A549 (cell line): Measurements from ENCODE around the gene MBD3L2. TPM values are rescaled to one million over a fixed set of nuclear protein-coding genes. Genes with fewer than 3 reads are reported as not detected.
A peak's percentile ranks its signal among the peaks of the same experiment; 100 is the strongest.
"Not testable (repeated sequence)": the region's sequence is repeated elsewhere in the genome, so short reads cannot be mapped to it uniquely, and the experiment has no call there.

Experiments
- ATAC-seq, 2 experiments: fragments of 200-7000 bp in 1 of 2; fragments of >200 bp in 1 of 2; cut with Nextera tagmentation in 1 of 2; cut with Tn5 transposase in 1 of 2; 3 replicates each; pipeline versions ENCODE4 v1.8.0 to v1.9.1; 2018 to 2020; ENCODE audit warnings: mild to moderate bottlenecking in 1 of 2, moderate library complexity in 1 of 2
- CTCF ChIA-PET: fragments of 300-600 bp; sonication (Branson Sonifier 250); formaldehyde crosslinking; extraction: SDS; loops from one replicate; lab custom pipeline; 2021; ENCODE audit warnings: antibody characterized with exemption, inconsistent platforms; lab: Yijun Ruan, JAX
- POLR2A ChIA-PET: fragments of 350-600 bp; formaldehyde crosslinking; extraction: SDS; loops from one replicate; lab custom pipeline; 2021; ENCODE audit warnings: antibody characterized with exemption, inconsistent platforms; lab: Yijun Ruan, JAX
- DNase-seq, 2 experiments: peaks; one replicate each; pipeline versions ENCODE4 v3.0.0 to v3.0.0-alpha.2; 2011 to 2016; ENCODE audit warnings: low read depth in 1 of 2, low spot score in 1 of 2
- FAIRE-seq: peaks from 2 replicates; lab custom pipeline; 2011; peaks lifted over from hg19 to GRCh38; lab: Jason Lieb, UNC
- H3K27ac ChIP-seq, 2 experiments: fragments of >200 bp; sonication (Bioruptor Twin); formaldehyde crosslinking; 3 replicates each; pipeline ENCODE4 v1.5.1; 2016 to 2017
- H3K4me1 ChIP-seq: fragments of >200 bp; sonication (Bioruptor Twin); formaldehyde crosslinking; 3 replicates; pipeline ENCODE4 v1.6.1; 2016
- H3K4me2 ChIP-seq: fragments of >200 bp; sonication (Bioruptor Twin); formaldehyde crosslinking; 3 replicates; pipeline ENCODE4 v1.6.1; 2016
- H3K4me3 ChIP-seq: fragments of >200 bp; sonication (Bioruptor Twin); formaldehyde crosslinking; 3 replicates; pipeline ENCODE4 v1.5.1; 2016
- H3K9me3 ChIP-seq: fragments of >200 bp; sonication (Bioruptor Twin); formaldehyde crosslinking; 3 replicates; pipeline ENCODE4 v1.6.1; 2016
- BHLHE40 ChIP-seq: IDR thresholded peaks from 2 replicates; pipeline ENCODE4 v1.6.1; 2012; ENCODE audit warnings: low read depth, low read length, inconsistent platforms
- CBX2 ChIP-seq: fragments of 200-600 bp; sonication (generic); IDR thresholded peaks from 2 replicates; pipeline ENCODE4 v1.6.1; 2016; ENCODE audit warnings: low read depth, mild to moderate bottlenecking, borderline replicate concordance
- CHD2 ChIP-seq: fragments of 150-350 bp; IDR thresholded peaks from 2 replicates; pipeline ENCODE4 v1.6.1; 2014; ENCODE audit warnings: low read length; ENCODE audit not compliant: partially characterized antibody
- CHD4 ChIP-seq: fragments of 200-600 bp; sonication (generic); IDR thresholded peaks from 2 replicates; pipeline ENCODE4 v1.6.1; 2016; ENCODE audit warnings: antibody characterized with exemption, mild to moderate bottlenecking, borderline replicate concordance
- E2F6 ChIP-seq: IDR thresholded peaks from 2 replicates; pipeline ENCODE4 v1.6.1; 2012; ENCODE audit warnings: low read depth, borderline replicate concordance
- EHF ChIP-seq: fragments of 250-450 bp; sonication (Bioruptor Pico); IDR thresholded peaks from 2 replicates; pipeline ENCODE4 v1.5.0; 2020; ENCODE audit warnings: mild to moderate bottlenecking
- EHMT2 ChIP-seq: fragments of 200-600 bp; sonication (generic); IDR thresholded peaks from 2 replicates; pipeline ENCODE4 v1.6.1; 2016; ENCODE audit warnings: antibody characterized with exemption, low read depth, mild to moderate bottlenecking, moderate library complexity
- ELK1 ChIP-seq: fragments of 150-350 bp; IDR thresholded peaks from 2 replicates; pipeline ENCODE4 v1.6.1; 2014; ENCODE audit warnings: low read depth, mild to moderate bottlenecking, low read length
- ESRRA ChIP-seq: fragments of 150-350 bp; IDR thresholded peaks from 2 replicates; pipeline ENCODE4 v1.6.1; 2014; ENCODE audit warnings: mild to moderate bottlenecking, low read length, borderline replicate concordance
- FOSB ChIP-seq: fragments of 250-450 bp; sonication (Bioruptor Pico); IDR thresholded peaks from 2 replicates; pipeline ENCODE4 v1.5.0; 2020; ENCODE audit warnings: mild to moderate bottlenecking, moderate library complexity
- FOXS1 ChIP-seq: fragments of 250-450 bp; sonication (Bioruptor Pico); IDR thresholded peaks from 2 replicates; pipeline ENCODE4 v1.5.0; 2020; ENCODE audit warnings: mild to moderate bottlenecking, moderate library complexity
- HDAC2 ChIP-seq: fragments of 200-600 bp; sonication (generic); IDR thresholded peaks from 2 replicates; pipeline ENCODE4 v1.6.1; 2016
- HEYL ChIP-seq: fragments of 250-450 bp; sonication (Bioruptor Pico); IDR thresholded peaks from 2 replicates; pipeline ENCODE4 v1.8.0; 2021; ENCODE audit warnings: mild to moderate bottlenecking, moderate library complexity
- HOXB13 ChIP-seq: fragments of 250-450 bp; sonication (Bioruptor Pico); IDR thresholded peaks from 2 replicates; pipeline ENCODE4 v1.5.0; 2020; ENCODE audit warnings: low read depth, mild to moderate bottlenecking, moderate library complexity
- KDM1A ChIP-seq: fragments of 200-600 bp; sonication (generic); IDR thresholded peaks from 2 replicates; pipeline ENCODE4 v1.6.1; 2016; ENCODE audit warnings: low read depth, mild to moderate bottlenecking
- KDM5A ChIP-seq: fragments of 200-600 bp; sonication (generic); IDR thresholded peaks from 2 replicates; pipeline ENCODE4 v1.6.1; 2016; ENCODE audit warnings: antibody characterized with exemption, mild to moderate bottlenecking
- MAFK ChIP-seq: fragments of 450-650 bp; IDR thresholded peaks from 2 replicates; pipeline ENCODE4 v1.6.1; 2014; ENCODE audit not compliant: partially characterized antibody
- PBX3 ChIP-seq: IDR thresholded peaks from 2 replicates; pipeline ENCODE4 v1.6.1; 2012
- PHF8 ChIP-seq: fragments of 200-600 bp; sonication (generic); IDR thresholded peaks from 2 replicates; pipeline ENCODE4 v1.6.1; 2016; ENCODE audit warnings: low read depth, mild to moderate bottlenecking, antibody characterized with exemption, moderate library complexity, borderline replicate concordance
- POLR2A ChIP-seq: IDR thresholded peaks from 2 replicates; pipeline ENCODE4 v1.6.1; 2012; ENCODE audit warnings: mild to moderate bottlenecking, low read length
- RAD21 ChIP-seq, 2 experiments: fragments of >200 bp in 1 of 2; sonication (Bioruptor Twin) in 1 of 2; formaldehyde crosslinking in 1 of 2; IDR thresholded peaks in 1 of 2; conservative IDR thresholded peaks in 1 of 2; 2 replicates in 1 of 2; 3 replicates in 1 of 2; pipeline ENCODE4 v1.6.1; 2012 to 2018; ENCODE audit warnings: inconsistent platforms in 1 of 2
- RARB ChIP-seq: fragments of 250-450 bp; sonication (Bioruptor Pico); IDR thresholded peaks from 2 replicates; pipeline ENCODE4 v1.8.0; 2021; ENCODE audit warnings: mild to moderate bottlenecking, moderate library complexity
- RCOR1 ChIP-seq: fragments of 150-350 bp; IDR thresholded peaks from 2 replicates; pipeline ENCODE4 v1.6.1; 2014; ENCODE audit warnings: antibody characterized with exemption, low read length, low read depth
- SREBF2 ChIP-seq: fragments of 450-650 bp; IDR thresholded peaks from 2 replicates; pipeline ENCODE4 v1.6.1; 2014; ENCODE audit warnings: mild to moderate bottlenecking, moderate library complexity
- TP53 ChIP-seq: fragments of 250-450 bp; sonication (Bioruptor Pico); IDR thresholded peaks from 2 replicates; pipeline ENCODE4 v1.5.0; 2021; ENCODE audit warnings: mild to moderate bottlenecking, moderate library complexity
- ZNF302 ChIP-seq: fragments of 250-450 bp; sonication (Bioruptor Pico); IDR thresholded peaks from 2 replicates; pipeline ENCODE4 v1.9.0; 2021; ENCODE audit warnings: inconsistent platforms, mild to moderate bottlenecking, moderate library complexity
- WGBS: methylation state at CpG from one replicate; pipeline ENCODE4 v1.1.6; 2017; ENCODE audit errors: missing lambda C conversion rate; 5-methylcytosine and 5-hydroxymethylcytosine counted together
- polyA plus RNA-seq, 4 experiments: library from polyadenylated mRNA; depleted of rRNA in 3 of 4; stranded (reverse); fragments of >200 nt; fragmentation: RNase III in 1 of 4; extraction: RNeasy Plus Mini Kit Qiagen cat#74134 plus additional on column Dnase treatment in 1 of 4; gene quantifications; 2 replicates in 3 of 4; 3 replicates in 1 of 4; pipeline ENCODE4 v1.2.3, GENCODE V29; 2011 to 2017
- TF ChIP-seq, protein P1 (sequence below): fragments of 250-450 bp; sonication (Bioruptor Pico); IDR thresholded peaks from 2 replicates; pipeline ENCODE4 v1.5.0; 2020; ENCODE audit warnings: low read depth, mild to moderate bottlenecking, moderate library complexity

Gene MBD3L2
- polyA plus RNA-seq, 2 of the 4 experiments (the other 2 are of a cell fraction) = not detected

- 57% methylated on average over 8 of the region's 9 CpGs for WGBS
- POLR2A ChIA-PET = no interaction called here
- FAIRE-seq = no peak
- Histone ChIP-seq H3K9me3 (no peaks in the 10 kb centered on the region; the same call in 2 of the 3 replicates), H3K4me3 (no peak overlapping the region), H3K4me2 (no peak overlapping the region), H3K4me1 (no peaks in the 10 kb centered on the region), H3K27ac (no peak overlapping the region)
- no peak for ATAC-seq
- TF ChIP-seq RARB (CRISPR knock-in tag) (no peak), BHLHE40 (no peak), POLR2A (no peak), CBX2 (no peak), RCOR1 (no peak), HEYL (CRISPR knock-in tag) (no peak), CHD4 (no peak), SREBF2 (no peak), CHD2 (no peak), MAFK (no peak), PHF8 (no peak), KDM5A (no peak), EHMT2 (no peak), TP53 (CRISPR knock-in tag) (no peak), ESRRA (no peak), E2F6 (no peak)
- DNase-seq = no peak
- CTCF ChIA-PET = interaction anchor here (0.6 kb wide), 1 partner anchor 195 kb away, joined by 3 read pairs; no protein-coding TSS in a partner anchor
These were observed 14.8 kb downstream of the MBD3L2 start for GRCh38 chr19:7063764-7064418.

DNA sequence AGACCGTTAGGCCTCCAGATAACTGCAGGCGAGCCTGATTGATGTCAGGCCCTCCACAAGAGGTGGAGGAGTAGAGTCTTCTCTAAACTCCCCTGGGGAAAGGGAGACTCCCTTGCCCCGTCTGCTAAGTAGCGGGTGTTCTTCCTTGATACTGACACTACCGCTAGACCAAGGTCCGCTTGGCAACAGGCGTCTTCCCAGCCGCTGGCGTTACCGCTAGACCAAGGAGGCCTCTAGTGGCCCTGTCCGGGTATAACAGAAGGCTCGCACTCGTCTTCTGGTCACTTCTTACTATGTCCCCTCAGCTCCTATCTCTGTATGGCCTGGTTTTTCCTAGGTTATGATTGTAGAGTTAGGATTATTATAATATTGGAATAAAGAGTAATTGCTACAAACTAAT lies 18.0 kb downstream of the MBD3L2 start:
- peak in 1 of 2 experiments; percentile 77 for DNase-seq
- peak in 1 of 2 experiments; percentile 42; a peak in 2 of 5 replicates for TF ChIP-seq RAD21 (conservative IDR thresholded peaks at IDR 0.05 in 1 of 2, IDR thresholded peaks at IDR 0.05 in 1 of 2)
- FAIRE-seq, H3K27ac ChIP-seq, POLR2A ChIA-PET, H3K4me1 ChIP-seq, ATAC-seq, H3K4me3 ChIP-seq, H3K4me2 ChIP-seq, CTCF ChIA-PET: not testable (repeated sequence)
- H3K9me3 ChIP-seq = peaks cover 11% of the 10 kb centered on the region
- 22% methylated on average over 12 of the region's 13 CpGs for WGBS

- ATAC-seq = no peak
- Histone ChIP-seq H3K4me3 (no peak overlapping the region), H3K4me2 (no peak overlapping the region), H3K4me1 (no peaks in the 10 kb centered on the region), H3K9me3 (peaks cover 17% of the 10 kb centered on the region)
- WGBS = 39% methylated on average over 2 of the region's 2 CpGs
- no peak for FAIRE-seq
- CTCF ChIA-PET = no interaction called here
- POLR2A ChIA-PET = no interaction called here
- DNase-seq = no peak
- TF ChIP-seq PHF8 (no peak), FOXS1 (CRISPR knock-in tag) (no peak), HDAC2 (no peak), ZNF302 (CRISPR knock-in tag) (no peak), RARB (CRISPR knock-in tag) (no peak), FOSB (CRISPR knock-in tag) (no peak), KDM5A (no peak), SREBF2 (no peak), ESRRA (no peak), HOXB13 (CRISPR knock-in tag) (no peak), KDM1A (no peak), BHLHE40 (no peak), PBX3 (no peak), EHF (no peak), TP53 (CRISPR knock-in tag) (no peak), ELK1 (no peak)
- TF ChIP-seq, protein P1, sequence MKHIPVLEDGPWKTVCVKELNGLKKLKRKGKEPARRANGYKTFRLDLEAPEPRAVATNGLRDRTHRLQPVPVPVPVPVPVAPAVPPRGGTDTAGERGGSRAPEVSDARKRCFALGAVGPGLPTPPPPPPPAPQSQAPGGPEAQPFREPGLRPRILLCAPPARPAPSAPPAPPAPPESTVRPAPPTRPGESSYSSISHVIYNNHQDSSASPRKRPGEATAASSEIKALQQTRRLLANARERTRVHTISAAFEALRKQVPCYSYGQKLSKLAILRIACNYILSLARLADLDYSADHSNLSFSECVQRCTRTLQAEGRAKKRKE (CRISPR knock-in tag) = no peak
- TF ChIP-seq, all 56 proteins: peak for 0
- H3K27ac ChIP-seq = no peak overlapping the region
These were observed 18.6 kb downstream of the MBD3L2 start for GRCh38 chr19:7067716-7068115.
